IMR-90 (cell line): ENCODE measurements around the gene TOMM40L. TPM values are rescaled to one million over a fixed set of nuclear protein-coding genes. Genes with fewer than 3 reads are reported as not detected.

ENCODE experiments used
- ATAC-seq: fragments of 200-7000 bp; cut with Tn5 transposase; 2 replicates; pipeline ENCODE4 v1.9.1; 2020; ENCODE audit warnings: low read depth, mild to moderate bottlenecking, moderate library complexity
- BruUV-seq: library from RNA; stranded (reverse); fragments of 400-500 nt; replicated peaks from 2 replicates; lab custom pipeline; 2021; lab: Mats Ljungman, UMichigan
- CTCF ChIA-PET: fragments of 300-600 bp; formaldehyde crosslinking; extraction: SDS; loops from one replicate; lab custom pipeline; 2021; ENCODE audit warnings: antibody characterized with exemption; lab: Yijun Ruan, JAX
- POLR2A ChIA-PET: fragments of 300-600 bp; sonication (Branson Sonifier 250); formaldehyde crosslinking; loops from one replicate; lab custom pipeline; 2022; ENCODE audit warnings: antibody characterized with exemption; ENCODE audit not compliant: unreplicated experiment; lab: Charles Lee
- DNase-seq: peaks from one replicate; pipeline ENCODE4 v3.0.0; 2013
- H2AFZ ChIP-seq: replicated peaks from 2 replicates; pipeline ENCODE3; 2013; ENCODE audit warnings: low read length, mild to moderate bottlenecking; ENCODE audit not compliant: poor library complexity
- H2AK5ac ChIP-seq: 2 replicates; pipeline ENCODE4 v1.6.1; 2013; ENCODE audit warnings: low read depth, low read length, inconsistent platforms
- H2AK9ac ChIP-seq: replicated peaks from 2 replicates; pipeline ENCODE3; 2013; ENCODE audit warnings: mild to moderate bottlenecking, low read depth, low read length, moderate library complexity; ENCODE audit not compliant: poor library complexity
- H2BK120ac ChIP-seq: 2 replicates; pipeline ENCODE4 v1.6.1; 2013; ENCODE audit warnings: low read depth, low read length, inconsistent platforms
- H2BK15ac ChIP-seq: 3 replicates; pipeline ENCODE4 v1.6.1; 2013; ENCODE audit warnings: low read depth, low read length, inconsistent platforms
- H2BK20ac ChIP-seq: 2 replicates; pipeline ENCODE4 v1.6.1; 2013; ENCODE audit warnings: low read depth, mild to moderate bottlenecking, inconsistent platforms, low read length, moderate library complexity
- H2BK5ac ChIP-seq: 2 replicates; pipeline ENCODE4 v1.6.1; 2013; ENCODE audit warnings: mild to moderate bottlenecking, low read depth, low read length, inconsistent platforms; ENCODE audit not compliant: poor library complexity, severe bottlenecking
- H3K14ac ChIP-seq: replicated peaks from 2 replicates; pipeline ENCODE4 v1.6.1; 2013; ENCODE audit warnings: low read depth, low read length, inconsistent platforms
- H3K18ac ChIP-seq: 2 replicates; pipeline ENCODE4 v1.6.1; 2013; ENCODE audit warnings: low read depth, low read length, control low read depth
- H3K23ac ChIP-seq: 2 replicates; pipeline ENCODE4 v1.6.1; 2013; ENCODE audit warnings: low read depth, low read length, inconsistent platforms
- H3K27ac ChIP-seq: 2 replicates; pipeline ENCODE4 v1.5.1; 2013; ENCODE audit warnings: mild to moderate bottlenecking, control low read depth, low read length; ENCODE audit not compliant: insufficient read depth
- H3K27me3 ChIP-seq: 2 replicates; pipeline ENCODE4 v1.6.1; 2013; ENCODE audit warnings: low read length; ENCODE audit not compliant: control insufficient read depth, insufficient read depth
- H3K36me3 ChIP-seq: 2 replicates; pipeline ENCODE4 v1.6.1; 2013; ENCODE audit warnings: low read length, mixed read lengths; ENCODE audit not compliant: control insufficient read depth, insufficient read depth
- H3K4ac ChIP-seq: 2 replicates; pipeline ENCODE4 v1.6.1; 2013; ENCODE audit warnings: low read depth, low read length, inconsistent platforms
- H3K4me1 ChIP-seq: 2 replicates; pipeline ENCODE4 v1.6.1; 2013; ENCODE audit warnings: low read length, mixed read lengths; ENCODE audit not compliant: control insufficient read depth, insufficient read depth
- H3K4me2 ChIP-seq: 2 replicates; pipeline ENCODE4 v1.6.1; 2013; ENCODE audit warnings: low read depth, mild to moderate bottlenecking, control low read depth, low read length, moderate library complexity
- H3K4me3 ChIP-seq: 2 replicates; pipeline ENCODE4 v1.5.1; 2013; ENCODE audit warnings: low read depth, mild to moderate bottlenecking, control low read depth, low read length, moderate library complexity; ENCODE audit not compliant: insufficient read depth
- H3K56ac ChIP-seq: 2 replicates; pipeline ENCODE4 v1.6.1; 2013; ENCODE audit warnings: low read length, inconsistent platforms; ENCODE audit not compliant: insufficient read depth; ENCODE audit errors: extremely low read depth
- H3K79me1 ChIP-seq, 2 experiments: 2 replicates each; pipeline ENCODE4 v1.6.1; 2013; ENCODE audit warnings: low read length in 2 of 2, inconsistent platforms in 1 of 2, low read depth in 1 of 2
- H3K9ac ChIP-seq: 2 replicates; pipeline ENCODE4 v1.6.1; 2013; ENCODE audit warnings: low read depth, low read length, control low read depth
- H3K9me1 ChIP-seq: 2 replicates; pipeline ENCODE4 v1.6.1; 2013; ENCODE audit warnings: low read length, inconsistent platforms; ENCODE audit not compliant: insufficient read depth
- H3K9me3 ChIP-seq: 2 replicates; pipeline ENCODE4 v1.6.1; 2013; ENCODE audit warnings: low read length; ENCODE audit not compliant: control insufficient read depth, insufficient read depth
- H4K20me1 ChIP-seq: 2 replicates; pipeline ENCODE4 v1.6.1; 2013; ENCODE audit warnings: low read length, inconsistent platforms; ENCODE audit not compliant: insufficient read depth
- H4K5ac ChIP-seq: 2 replicates; pipeline ENCODE4 v1.6.1; 2013; ENCODE audit warnings: mild to moderate bottlenecking, low read depth, low read length, control low read depth
- H4K8ac ChIP-seq, 2 experiments: 2 replicates each; pipeline ENCODE4 v1.6.1; 2013; ENCODE audit warnings: low read depth in 2 of 2, low read length in 2 of 2, control low read depth in 1 of 2, inconsistent platforms in 1 of 2
- H4K91ac ChIP-seq: 2 replicates; pipeline ENCODE4 v1.6.1; 2013; ENCODE audit warnings: low read depth, low read length, inconsistent platforms; ENCODE audit not compliant: insufficient read depth
- CEBPB ChIP-seq: IDR thresholded peaks from 2 replicates; pipeline ENCODE4 v1.6.1; 2012; ENCODE audit warnings: low read depth, low read length, improper control_type of control experiment
- CTCF ChIP-seq: conservative IDR thresholded peaks from 2 replicates; pipeline ENCODE4 v1.5.1; 2012; ENCODE audit warnings: mild to moderate bottlenecking, low read depth, low read length, improper control_type of control experiment
- MAFK ChIP-seq: IDR thresholded peaks from 2 replicates; pipeline ENCODE4 v1.6.1; 2012; ENCODE audit warnings: low read depth, low read length, improper control_type of control experiment
- MAZ ChIP-seq: IDR thresholded peaks from 2 replicates; pipeline ENCODE4 v1.6.1; 2012; ENCODE audit warnings: low read depth, mild to moderate bottlenecking, low read length, improper control_type of control experiment, moderate library complexity, borderline replicate concordance
- POLR2A ChIP-seq: IDR thresholded peaks from 2 replicates; pipeline ENCODE4 v1.6.1; 2012; ENCODE audit warnings: mild to moderate bottlenecking, low read depth, low read length
- RCOR1 ChIP-seq: IDR thresholded peaks from 2 replicates; pipeline ENCODE4 v1.6.1; 2012; ENCODE audit warnings: mild to moderate bottlenecking, low read length, improper control_type of control experiment; ENCODE audit not compliant: insufficient replicate concordance
- SMC3 ChIP-seq: fragments of 150-350 bp; IDR thresholded peaks from 2 replicates; pipeline ENCODE4 v1.6.1; 2016; ENCODE audit warnings: low read depth, mild to moderate bottlenecking, antibody characterized with exemption, low read length, moderate library complexity
- WGBS, 2 experiments: methylation state at CpG; one replicate each; pipeline versions ENCODE4 v1.1.5 to v1.1.7; 2013; ENCODE audit warnings: missing lambda C conversion rate in 2 of 2; ENCODE audit not compliant: insufficient read length in 1 of 2; ENCODE audit errors: extremely low coverage in 2 of 2; 5-methylcytosine and 5-hydroxymethylcytosine counted together
- dilution Hi-C: fragments of 300-500 bp; cut with HindIII; formaldehyde crosslinking; loops from one replicate; pipeline ENCODE4 v1.14.3; 2018; ENCODE audit warnings: low sequenced_read_pairs; ENCODE audit not compliant: unreplicated experiment
- in situ Hi-C: fragments of 300-500 bp; cut with MboI; formaldehyde crosslinking; loops from 3 replicates; pipeline ENCODE4 v1.14.3; 2019; ENCODE audit warnings: low sequenced_read_pairs, inconsistent platforms, mixed read lengths
- intact Hi-C: fragments of 100-400 bp; cut with micrococcal nuclease; formaldehyde crosslinking; loops from 2 replicates; pipeline ENCODE4 v1.10.0; 2022
- polyA plus RNA-seq, 3 experiments: library from polyadenylated mRNA; depleted of rRNA; stranded (reverse); fragments of >200 nt; gene quantifications; 2 replicates each; pipeline ENCODE4 v1.2.3, GENCODE V29; 2012; ENCODE audit warnings: low replicate concordance in 1 of 3
- total RNA-seq: library from RNA; depleted of rRNA; stranded (reverse); fragments of >200 nt; gene quantifications from 2 replicates; pipeline ENCODE4 v1.2.3, GENCODE V29; 2012

TOMM40L gene
- total and polyA plus RNA-seq, 2 of the 4 experiments (the other 2 are of a cell fraction), result 7.7 to 12.5 TPM

GRCh38 chr1:161189036-161189435 lies 36.8 kb upstream of the TOMM40L start:
- H3K9ac ChIP-seq, result no peak overlapping the region
- ATAC-seq (no peak), DNase-seq (no peak)
- no peak overlapping the region for H3K4ac ChIP-seq
- H3K27ac ChIP-seq, result no peak overlapping the region
- no peaks in the 10 kb centered on the region for H3K9me3 ChIP-seq
- no peak overlapping the region for H3K18ac ChIP-seq
- WGBS, 2 experiments, result no CpG with 5 or more reads among the region's 5 CpGs
- no peak overlapping the region for H4K91ac ChIP-seq
- no peak overlapping the region for H2AFZ ChIP-seq
- H2AK9ac ChIP-seq, result no peak overlapping the region
- H3K14ac ChIP-seq, result no peak overlapping the region
- in situ Hi-C loops, result no loop called here
- no peak overlapping the region for H2BK5ac ChIP-seq
- no peak overlapping the region for H4K8ac ChIP-seq
- no peak overlapping the region for H4K5ac ChIP-seq
- no peaks in the 10 kb centered on the region for H3K27me3 ChIP-seq
- 0 out of 2 replicates have a peak, but pooled peaks cover 3% of the 10 kb centered on the region for H3K9me1 ChIP-seq
- no peak overlapping the region for H3K4me3 ChIP-seq
- H2AK5ac ChIP-seq, result no peak overlapping the region
- TF ChIP-seq CEBPB (no peak), MAZ (no peak), RCOR1 (no peak), SMC3 (no peak), POLR2A (no peak), CTCF (no peak), MAFK (no peak)
- no peak overlapping the region for H2BK120ac ChIP-seq
- BruUV-seq, result no TSS peak
- ChIA-PET CTCF (no interaction called here), POLR2A (no interaction called here)
- H3K56ac ChIP-seq, result no peak overlapping the region
- H2BK15ac ChIP-seq, result no peak overlapping the region
- H3K79me1 ChIP-seq, result no peaks in the 10 kb centered on the region
- H3K4me2 ChIP-seq, result no peak overlapping the region
- no peak overlapping the region for H3K23ac ChIP-seq
- no peak overlapping the region for H2BK20ac ChIP-seq
- intact Hi-C loops, result no loop called here
- H3K4me1 ChIP-seq, result peaks cover 3% of the 10 kb centered on the region
- no peaks in the 10 kb centered on the region for H4K20me1 ChIP-seq
- dilution Hi-C loops, result no loop called here
- H3K36me3 ChIP-seq, result no peaks in the 10 kb centered on the region
